Choroid plexus epithelial cell (primary cell): Measurements from ENCODE around the gene EPHB1.

ENCODE experiments used
- DNase-seq: peaks from one replicate; pipeline ENCODE4 v3.0.0-alpha.2; 2010; ENCODE audit warnings: low read depth
- H3K4me3 ChIP-seq: 2 replicates; pipeline ENCODE4 v1.5.1; 2011; ENCODE audit warnings: low read depth, mild to moderate bottlenecking, control low read depth, low read length, moderate library complexity
- TF ChIP-seq, protein P1 (sequence below): conservative IDR thresholded peaks from 2 replicates; pipeline ENCODE4 v1.5.1; 2011; ENCODE audit warnings: low read depth, mild to moderate bottlenecking, control low read depth, inconsistent platforms, low read length, moderate library complexity

The EPHB1 gene

DNA sequence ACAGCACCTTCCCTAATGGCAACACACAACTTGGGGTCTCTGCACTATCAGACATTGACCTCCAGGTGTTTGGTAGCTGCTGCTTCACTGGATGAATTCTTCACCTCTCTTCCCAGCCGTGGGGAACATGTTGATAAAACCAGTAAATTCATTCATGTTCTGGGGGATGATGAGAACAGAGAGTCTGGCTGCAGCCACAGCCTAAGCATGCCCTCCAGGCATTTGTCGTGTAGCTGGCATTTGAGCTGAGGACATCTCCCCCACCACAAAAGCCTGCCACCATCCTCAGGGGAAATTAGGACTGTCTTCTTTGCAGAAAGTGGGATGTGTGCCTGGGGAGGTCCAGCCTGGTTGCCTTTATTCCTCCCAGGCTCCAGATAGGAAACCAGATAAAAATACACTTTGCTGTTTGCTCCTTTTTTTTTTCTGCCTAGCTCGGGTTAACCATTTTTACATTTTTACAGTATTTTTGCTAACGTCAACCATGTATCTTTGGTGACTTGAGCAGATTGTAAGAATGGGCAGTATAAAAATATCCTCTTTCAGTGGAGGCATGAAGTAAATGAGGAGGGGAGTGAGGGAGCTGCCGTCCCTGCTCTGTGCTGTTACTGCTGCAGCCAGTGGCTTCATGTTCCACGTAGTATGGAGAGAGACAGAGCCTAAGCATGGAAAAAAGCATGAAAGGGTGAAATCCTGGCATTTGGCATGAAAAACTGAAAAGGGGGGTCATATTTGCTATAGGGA lies 444.0 kb downstream of the EPHB1 start:
- TF ChIP-seq, protein P1, sequence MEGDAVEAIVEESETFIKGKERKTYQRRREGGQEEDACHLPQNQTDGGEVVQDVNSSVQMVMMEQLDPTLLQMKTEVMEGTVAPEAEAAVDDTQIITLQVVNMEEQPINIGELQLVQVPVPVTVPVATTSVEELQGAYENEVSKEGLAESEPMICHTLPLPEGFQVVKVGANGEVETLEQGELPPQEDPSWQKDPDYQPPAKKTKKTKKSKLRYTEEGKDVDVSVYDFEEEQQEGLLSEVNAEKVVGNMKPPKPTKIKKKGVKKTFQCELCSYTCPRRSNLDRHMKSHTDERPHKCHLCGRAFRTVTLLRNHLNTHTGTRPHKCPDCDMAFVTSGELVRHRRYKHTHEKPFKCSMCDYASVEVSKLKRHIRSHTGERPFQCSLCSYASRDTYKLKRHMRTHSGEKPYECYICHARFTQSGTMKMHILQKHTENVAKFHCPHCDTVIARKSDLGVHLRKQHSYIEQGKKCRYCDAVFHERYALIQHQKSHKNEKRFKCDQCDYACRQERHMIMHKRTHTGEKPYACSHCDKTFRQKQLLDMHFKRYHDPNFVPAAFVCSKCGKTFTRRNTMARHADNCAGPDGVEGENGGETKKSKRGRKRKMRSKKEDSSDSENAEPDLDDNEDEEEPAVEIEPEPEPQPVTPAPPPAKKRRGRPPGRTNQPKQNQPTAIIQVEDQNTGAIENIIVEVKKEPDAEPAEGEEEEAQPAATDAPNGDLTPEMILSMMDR: no peak
- no peak overlapping the region for H3K4me3 ChIP-seq
- no peak for DNase-seq

DNA sequence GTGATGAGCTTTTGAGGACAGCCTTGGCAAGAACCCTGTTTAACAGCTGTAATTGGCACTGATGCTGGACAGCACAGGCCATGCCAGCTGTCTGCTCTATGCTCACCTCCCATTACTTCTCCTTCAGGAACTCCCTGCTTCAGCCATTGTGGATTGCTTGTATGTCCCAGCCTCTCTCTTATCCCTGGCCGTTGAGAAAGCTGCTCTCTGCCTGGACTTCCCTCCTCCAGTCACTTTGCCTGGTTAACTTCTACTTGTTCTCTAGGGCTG lies 444.5 kb downstream of the EPHB1 start:
- H3K4me3 ChIP-seq: no peak overlapping the region
- TF ChIP-seq, protein P1: no peak
- no peak for DNase-seq

DNA sequence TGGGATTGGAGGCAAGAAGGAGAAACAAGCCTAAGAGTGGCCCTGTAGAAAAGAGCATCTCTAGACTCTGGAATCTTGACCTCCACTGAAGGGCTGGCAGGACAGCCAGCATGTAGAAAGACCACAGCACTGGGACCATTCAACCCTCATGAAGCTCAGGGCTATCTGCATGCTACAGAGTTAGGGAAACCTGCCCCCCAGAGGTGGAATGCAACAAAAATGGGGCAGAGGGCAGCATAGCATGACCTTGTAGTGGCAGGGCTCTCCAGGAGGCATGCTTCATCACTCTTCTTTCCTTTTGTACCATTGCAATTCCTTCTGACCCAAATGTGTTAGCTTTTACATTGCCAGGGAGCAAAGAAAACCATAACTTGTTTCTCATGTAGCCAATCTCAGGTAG lies 445.4 kb downstream of the EPHB1 start:
- H3K4me3 ChIP-seq: no peak overlapping the region
- DNase-seq: no peak
- TF ChIP-seq, protein P1: no peak

DNA sequence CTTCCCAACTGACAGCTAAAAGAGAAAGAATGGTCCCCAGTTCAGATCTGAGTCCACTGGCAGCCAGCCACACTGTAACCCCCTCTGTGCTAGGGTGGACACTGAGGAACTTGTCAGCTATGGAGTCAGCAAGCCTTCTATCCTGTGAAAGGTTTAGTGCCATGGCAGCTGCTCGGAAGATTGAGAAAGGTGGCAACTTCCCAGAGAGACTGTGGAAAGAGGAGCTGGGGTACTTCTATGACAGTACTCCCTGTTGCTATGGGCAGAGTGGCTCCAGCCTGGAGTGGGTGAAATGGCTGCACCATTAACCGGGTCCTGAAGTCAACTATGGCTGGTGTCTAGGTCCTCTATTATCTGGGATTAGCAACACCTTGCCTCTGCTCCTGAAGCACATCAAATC lies 447.2 kb downstream of the EPHB1 start:
- no peak overlapping the region for H3K4me3 ChIP-seq
- DNase-seq: no peak
- TF ChIP-seq, protein P1: no peak

DNA sequence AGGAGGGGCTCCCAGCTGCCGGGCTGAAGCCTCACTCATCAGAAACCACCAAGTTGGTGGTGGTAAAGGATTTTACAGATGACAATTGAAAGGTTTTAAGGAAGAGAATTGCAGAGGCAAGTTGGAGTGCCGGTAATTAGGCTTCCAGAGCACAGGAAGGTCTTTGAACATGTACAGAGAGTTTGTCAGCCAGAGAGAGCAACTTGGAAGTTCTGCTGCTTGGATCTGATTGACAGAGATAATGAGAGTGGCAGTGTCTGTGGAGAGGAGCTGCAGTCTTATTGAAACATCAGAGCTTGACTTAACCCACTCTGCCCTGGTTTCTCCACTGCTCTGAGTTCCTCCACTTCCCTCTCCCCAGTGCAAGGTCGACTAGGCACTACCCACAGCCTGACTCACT lies 448.6 kb downstream of the EPHB1 start:
- no peak for DNase-seq
- TF ChIP-seq, protein P1: no peak
- no peak overlapping the region for H3K4me3 ChIP-seq

DNA sequence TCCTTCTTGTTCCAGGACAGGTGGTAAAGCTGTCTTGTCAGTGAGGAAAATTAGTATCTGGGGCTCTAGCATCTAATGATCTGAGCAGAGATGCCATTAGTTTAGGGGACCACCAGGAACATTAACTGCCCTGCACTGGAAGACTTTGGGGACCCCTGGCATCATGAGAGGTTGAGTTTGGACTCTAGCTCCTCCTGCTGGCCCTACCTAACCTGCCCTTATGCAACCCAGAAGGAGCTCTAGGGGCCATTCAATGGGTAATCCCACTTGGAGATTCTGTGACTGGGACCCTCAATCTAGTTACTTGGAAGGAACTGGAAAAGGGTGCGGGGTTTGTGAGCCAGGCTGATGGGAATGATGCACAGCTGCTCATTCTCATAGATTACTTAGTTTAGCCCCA lies 451.0 kb downstream of the EPHB1 start:
- no peak overlapping the region for H3K4me3 ChIP-seq
- TF ChIP-seq, protein P1: no peak
- no peak for DNase-seq

DNA sequence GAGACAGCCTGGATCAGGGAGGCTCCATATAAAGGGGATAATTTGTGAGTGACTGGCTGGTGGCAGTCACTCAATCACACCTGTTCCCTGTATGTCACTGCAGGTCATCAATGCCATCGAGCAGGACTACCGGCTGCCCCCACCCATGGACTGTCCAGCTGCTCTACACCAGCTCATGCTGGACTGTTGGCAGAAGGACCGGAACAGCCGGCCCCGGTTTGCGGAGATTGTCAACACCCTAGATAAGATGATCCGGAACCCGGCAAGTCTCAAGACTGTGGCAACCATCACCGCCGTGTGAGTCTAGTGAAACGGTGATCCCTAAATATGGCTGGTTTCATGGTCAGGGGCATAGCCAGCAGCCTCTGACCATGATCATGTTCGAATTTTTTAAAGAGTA lies 453.2 kb downstream of the EPHB1 start:
- TF ChIP-seq, protein P1: no peak
- no peak overlapping the region for H3K4me3 ChIP-seq
- DNase-seq: no peak
